Measurements from ENCODE around the gene TACR1. TPM values are rescaled to one million over a fixed set of nuclear protein-coding genes. Genes with fewer than 3 reads are reported as not detected.
A peak's percentile ranks its signal among the peaks of the same experiment; 100 is the strongest.
"Not testable (repeated sequence)": the region's sequence is repeated elsewhere in the genome, so short reads cannot be mapped to it uniquely, and the experiment has no call there.

TACR1 gene
- total RNA-seq, 1 donor from 2014 or later, result 8.2 TPM

DNA sequence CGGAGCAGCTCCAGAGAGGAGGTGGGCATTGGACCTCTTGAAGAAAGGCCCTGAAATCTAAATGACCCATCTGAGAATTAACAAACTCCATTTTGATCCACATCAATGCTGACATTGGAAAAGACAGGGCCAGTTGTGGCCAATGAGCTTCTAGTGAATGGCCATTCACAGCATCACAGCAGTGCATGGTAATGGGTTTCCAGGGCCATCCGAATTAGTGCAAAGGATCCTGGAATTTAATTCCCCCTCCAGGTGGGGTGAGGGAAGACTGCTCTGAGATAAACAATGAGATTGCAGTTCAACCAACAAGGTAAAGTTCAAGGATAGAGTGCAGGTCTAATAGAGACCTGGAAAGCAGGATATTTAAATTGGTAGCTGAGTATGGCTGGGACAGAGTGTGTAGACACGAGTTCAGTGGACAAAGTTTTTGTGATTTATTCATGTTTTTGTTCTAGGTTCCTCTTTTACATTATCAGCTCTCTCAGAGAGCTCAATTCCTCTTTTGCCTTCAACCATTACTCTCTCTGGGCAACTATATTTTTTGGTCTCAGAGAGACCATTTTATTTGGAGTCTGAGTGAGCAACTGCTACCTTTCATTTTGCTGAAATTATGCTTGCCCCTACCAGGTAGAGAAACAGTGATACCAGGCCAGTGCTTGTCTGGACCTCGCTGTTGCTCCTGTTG, 5.0 kb downstream of the TACR1 start:
- DNase-seq (ENCODE audit: low spot score), result no peak

DNA sequence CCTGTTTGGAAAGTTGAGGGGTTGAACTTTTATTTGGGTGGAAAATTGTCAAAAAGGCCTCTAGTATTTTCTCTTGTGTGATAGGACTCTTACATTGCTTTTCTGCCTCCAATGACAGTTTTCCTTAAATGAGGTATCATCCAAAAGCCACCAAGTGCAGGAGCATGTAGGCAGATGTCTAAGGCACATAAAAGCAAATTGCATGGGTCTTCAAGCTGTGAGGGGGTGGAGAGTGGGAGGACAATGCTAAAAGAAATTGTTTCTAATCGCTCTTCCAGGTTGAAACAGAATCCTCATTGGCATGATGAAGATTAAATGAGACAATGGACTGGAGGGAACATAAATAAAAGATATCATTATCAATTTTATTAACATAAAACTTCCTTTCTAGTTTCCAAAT, 6.8 kb downstream of the TACR1 start:
- no peak for DNase-seq (ENCODE audit: low spot score)

DNA sequence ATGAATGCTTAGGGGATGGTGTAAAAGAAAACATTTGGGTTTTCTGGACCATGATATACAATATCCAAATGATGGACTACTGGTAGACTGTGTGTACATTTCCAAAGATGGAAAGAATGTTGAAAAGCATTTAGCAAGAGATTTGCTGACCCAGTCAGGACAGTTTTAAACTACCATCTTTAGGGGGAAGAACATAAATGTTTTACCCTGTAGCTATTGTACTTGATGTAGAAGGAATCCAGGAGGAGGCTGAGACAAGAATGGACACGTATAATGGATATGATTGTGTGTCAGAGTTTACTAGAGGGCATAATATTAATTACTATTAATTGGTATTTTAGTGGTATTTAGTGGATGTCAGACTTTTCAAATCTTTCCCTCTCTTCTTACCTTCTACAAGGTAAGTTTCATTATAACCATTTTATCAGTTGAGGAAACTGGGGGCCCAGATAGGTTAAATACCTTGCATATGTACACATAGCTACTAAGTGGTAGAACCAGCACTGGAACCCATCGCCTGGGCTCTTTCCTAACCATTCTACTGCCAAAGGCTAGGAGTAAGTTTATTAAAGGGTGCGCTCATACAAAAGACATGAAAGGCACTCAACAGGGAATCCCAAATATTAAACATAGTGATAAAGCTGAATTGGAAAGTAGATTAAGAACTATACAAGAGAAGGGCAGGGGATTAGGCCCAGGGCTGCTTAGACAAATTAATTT, 8.9 kb downstream of the TACR1 start:
- DNase-seq (ENCODE audit: low spot score), result no peak

DNA sequence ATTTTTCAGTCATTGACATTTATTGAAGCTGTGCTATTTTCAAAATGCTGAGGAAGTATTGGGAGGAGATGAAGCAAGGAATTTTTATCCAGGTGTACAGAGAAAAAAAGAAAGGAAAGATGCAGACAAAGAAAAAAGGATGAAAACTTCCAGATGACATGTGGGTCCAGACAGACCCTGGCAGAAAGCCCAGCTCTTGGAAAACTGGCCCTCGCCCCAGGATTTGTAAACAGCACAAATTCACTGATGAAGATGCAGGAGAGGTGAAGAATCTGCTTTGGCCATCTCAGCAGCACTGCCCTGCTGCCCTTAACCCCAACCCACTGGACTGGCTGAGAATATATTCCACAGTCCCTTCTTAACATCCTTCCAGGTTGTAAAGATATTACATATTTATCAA, 12.5 kb downstream of the TACR1 start:
- DNase-seq (ENCODE audit: low spot score), result peak; percentile 42

DNA sequence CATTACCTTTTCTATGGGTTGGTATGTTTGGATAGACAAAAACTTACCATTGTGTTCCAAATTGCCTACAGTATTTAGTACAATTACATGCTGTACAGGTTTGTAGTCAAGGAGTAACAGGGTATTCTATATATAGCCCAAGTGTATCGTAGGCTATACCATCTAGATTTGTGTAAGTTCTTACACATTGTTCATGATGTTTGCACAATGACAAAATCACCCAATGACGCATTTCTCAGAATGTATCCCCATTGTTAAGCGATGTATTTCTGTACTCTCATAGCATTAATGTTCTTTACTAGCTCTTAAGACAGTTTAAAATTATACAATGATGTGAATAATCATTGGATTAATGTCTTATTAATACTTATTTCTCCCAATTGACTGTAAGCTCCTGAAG, 16.7 kb downstream of the TACR1 start:
- DNase-seq (ENCODE audit: low spot score), result no peak

DNA sequence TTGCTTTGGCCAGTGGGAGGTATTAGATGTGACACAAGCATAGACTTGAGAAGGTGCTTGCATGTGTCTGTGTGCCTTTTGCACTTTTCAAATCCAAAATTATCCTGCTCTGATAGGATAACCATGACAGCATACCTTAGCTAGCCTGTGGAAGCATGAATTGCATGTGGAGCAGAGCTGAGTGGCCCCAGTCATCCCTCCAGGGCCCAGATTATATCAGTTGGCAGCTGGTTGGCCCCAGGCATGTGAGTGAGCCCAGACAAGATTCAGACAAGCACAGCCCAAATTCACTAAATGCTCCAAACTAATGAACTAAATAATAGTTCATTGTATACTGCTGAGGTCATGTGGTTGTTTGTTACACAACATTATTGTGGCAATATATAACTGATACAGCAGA, 18.8 kb downstream of the TACR1 start:
- no peak for DNase-seq (ENCODE audit: low spot score)

DNA sequence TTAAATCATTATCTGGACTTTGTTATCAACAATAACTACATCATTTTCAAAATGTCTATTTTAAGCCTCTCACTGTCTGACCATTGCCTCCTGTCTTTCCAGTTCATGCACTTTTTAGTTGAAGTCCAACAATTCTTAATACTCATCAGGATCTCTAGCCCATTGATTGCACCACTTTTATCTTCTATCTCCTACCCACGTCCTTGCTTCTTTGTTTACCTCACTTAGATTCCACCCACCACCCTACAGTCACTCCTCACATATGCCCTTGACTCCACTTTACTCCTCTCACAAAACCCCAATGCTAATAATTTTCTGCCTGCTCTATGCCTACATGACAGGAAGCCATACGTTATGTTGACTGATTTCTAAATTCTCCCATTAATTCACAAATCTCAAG, 21.9 kb downstream of the TACR1 start:
- DNase-seq (ENCODE audit: low spot score), result no peak

DNA sequence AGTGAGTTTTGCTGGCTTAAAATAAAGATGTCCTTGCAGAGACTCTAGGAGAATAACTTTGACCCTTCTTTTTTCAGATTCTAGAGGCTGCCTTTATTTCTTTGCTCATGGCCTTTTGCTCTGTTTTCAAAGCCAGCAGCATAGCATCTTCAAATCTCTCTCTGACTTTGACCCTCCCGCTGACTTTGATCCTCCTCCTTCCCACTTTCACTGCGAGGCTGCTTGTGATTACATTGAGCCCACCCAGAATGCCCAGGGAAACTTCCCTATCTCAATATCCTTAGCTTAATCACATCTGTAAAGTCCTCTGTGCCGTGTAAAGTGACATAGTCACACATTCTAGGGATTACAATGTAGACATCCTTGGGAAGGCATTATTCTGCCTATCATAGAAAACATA, 23.9 kb downstream of the TACR1 start:
- DNase-seq (ENCODE audit: low spot score), result peak; percentile 35

DNA sequence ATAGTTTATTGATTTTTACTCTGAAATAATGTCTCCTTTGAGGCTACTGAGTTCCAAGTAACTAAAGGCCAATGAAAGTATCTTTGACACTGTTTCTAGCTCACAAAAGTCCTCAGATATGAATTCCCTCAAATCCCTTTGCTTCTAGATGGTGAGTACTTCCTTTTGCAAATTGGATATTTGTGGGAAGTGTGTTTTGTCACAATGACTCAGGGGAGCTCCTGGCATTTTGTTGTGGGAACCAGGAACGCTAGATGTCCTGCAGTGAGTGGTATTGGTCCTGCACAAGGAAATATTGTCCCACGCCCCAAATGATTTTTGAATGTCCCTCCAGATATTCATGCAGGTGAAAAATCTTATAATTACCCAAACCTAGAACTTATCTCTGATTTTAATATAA, 24.3 kb downstream of the TACR1 start:
- DNase-seq (ENCODE audit: low spot score), result no peak

DNA sequence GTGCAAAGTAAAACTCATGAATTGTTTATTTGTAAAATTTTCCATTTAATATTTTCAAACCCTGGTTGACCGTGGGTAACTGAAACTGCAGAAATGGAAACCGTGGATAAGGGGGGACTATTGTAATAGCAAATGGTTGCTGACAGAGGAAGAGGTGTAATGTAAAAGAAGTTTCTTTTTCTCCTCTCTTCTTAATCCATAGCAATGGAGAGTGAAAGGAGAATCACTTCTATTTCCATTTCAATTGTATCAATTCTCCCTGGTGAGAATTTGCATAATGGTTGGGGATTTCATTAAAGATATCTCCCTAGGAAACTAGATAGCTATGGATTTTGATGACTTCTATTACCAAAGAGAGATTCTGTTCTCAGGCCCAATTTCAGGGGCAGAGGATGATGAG, 24.8 kb downstream of the TACR1 start:
- DNase-seq (ENCODE audit: low spot score), result no peak

DNA sequence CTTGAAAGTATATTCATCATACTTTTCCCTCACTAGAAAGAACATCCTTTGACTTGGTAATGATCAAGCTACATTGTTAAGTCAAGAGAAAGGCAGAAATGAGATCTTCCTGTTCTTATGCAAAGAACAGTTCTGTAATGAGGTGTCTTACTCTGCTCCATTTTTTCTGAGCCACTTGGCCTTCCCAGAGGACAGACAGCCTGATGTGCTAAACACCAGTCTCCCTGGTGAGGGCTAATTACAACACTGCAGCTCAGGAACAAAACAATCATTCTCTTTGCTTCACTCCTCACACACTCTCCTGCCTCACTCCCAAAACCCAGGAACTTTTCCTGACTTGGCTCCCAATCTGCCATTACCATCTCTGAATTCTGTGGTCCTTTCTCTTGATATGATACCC, 25.6 kb downstream of the TACR1 start:
- DNase-seq (ENCODE audit: low spot score), result no peak

DNA sequence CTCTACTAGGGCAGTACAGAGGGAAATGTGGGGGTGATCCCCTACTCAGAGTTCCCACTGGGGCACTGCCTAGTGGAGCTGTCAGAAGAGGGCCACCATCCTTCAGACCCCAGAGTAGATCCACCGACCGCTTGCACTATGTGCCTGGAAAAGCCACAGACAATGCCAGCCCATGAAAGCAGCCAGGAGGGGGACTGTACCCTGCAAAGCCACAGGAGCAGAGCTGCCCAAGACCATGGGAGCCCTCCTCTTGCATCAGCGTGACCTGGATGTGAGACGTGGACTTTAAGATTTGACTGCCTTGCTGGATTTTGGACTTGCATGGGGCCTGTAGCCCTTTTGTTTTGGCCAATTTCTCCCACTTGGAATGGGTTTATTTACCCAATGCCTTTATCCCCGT, 27.9 kb downstream of the TACR1 start:
- DNase-seq (ENCODE audit: low spot score), result not testable (repeated sequence)

DNA sequence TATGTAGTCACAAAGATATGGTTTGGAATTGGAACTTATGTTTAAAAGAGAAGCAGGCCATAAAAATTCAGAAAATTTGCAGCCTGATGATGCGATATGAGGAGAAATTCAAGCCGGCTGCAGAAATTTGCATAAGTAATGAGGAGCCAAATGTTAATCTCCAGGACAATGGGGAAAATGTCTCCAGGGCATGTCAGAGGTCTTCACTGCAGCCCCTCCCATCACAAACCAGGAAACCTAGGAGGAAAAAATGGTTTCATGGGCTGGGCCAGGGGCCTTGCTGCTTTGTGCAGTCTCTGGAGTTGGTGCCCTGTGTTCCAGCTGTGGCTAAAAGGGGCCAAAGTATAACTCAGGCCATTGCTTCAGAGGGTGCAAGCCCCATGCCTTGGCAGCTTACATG, 28.4 kb downstream of the TACR1 start:
- DNase-seq (ENCODE audit: low spot score), result no peak

DNA sequence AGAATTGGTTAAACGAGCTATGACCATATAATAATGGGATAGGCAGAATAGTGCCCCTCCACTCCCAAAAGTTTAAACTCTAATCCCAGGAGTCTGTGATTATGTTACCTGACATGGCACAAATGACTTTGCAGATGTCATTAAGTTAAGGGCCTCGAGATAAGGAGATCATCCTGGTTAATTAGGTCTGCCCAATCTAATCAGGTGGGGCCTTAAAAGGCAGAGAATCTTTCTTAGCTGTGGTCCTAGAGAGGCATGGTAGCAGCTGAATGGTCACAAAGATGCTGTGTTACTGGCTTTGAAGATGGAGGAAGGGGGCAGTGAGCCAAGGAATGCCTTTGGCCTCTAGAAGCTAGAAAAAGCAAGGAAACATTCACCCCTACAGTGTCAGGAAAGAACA, 31.1 kb downstream of the TACR1 start:
- DNase-seq (ENCODE audit: low spot score), result no peak

DNA sequence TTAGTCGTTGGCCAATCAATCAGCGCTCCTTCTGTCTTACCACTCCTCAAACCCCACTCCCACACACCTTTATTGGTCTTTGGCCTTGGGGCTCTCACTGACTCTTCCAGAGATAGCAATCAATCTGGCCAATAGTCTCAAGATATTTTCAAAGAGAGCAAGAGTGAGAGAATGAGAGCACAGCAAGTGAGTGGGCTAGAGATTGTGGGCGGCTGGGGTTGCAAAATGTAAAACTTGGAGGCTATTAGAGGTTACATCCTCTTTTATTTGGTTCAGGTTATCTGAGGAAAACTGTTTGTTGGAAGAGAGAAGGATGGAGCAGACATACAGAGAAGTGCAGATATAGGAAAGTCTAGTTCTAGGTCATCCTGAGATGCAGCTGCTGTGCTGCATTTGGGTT, 32.8 kb downstream of the TACR1 start:
- no peak for DNase-seq (ENCODE audit: low spot score)

DNA sequence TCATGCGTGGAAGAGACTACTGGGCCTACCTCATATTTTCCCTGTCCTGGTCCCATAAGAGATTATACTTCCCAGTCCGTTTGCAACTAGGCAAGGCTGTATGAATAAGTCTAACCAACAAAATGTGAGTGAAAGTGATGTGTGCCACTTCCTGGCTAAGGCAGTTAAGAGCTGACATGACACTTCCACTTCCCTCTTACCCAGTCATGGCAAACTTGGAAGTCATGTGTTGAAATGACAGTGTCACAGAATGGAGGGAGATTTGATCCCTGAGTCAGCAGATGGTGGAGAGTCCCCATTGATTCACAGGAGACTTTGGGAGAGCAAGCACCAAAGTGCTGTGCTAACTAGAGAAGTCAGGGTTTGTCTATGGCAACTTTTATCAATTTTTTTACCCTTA, 36.4 kb downstream of the TACR1 start:
- no peak for DNase-seq (ENCODE audit: low spot score)

DNA sequence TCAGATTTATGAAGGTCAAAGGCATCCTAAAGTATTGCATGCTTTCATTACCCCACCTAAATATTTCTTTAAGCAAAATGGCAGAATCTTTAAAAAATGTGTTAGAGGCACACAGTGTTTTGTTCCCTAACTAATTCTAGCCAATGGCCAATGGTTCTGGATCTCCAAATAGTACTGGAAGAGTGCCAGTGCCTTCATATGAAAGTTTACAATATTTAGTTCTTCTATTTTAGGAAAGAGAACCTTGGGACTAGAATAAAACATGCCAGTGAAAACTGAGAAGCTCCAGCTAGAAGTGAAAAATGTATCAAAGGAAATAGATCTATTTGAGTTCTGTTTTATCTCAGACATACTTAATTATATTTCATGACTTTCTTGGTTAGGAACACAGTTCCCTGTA, 37.1 kb downstream of the TACR1 start:
- DNase-seq (ENCODE audit: low spot score), result no peak

DNA sequence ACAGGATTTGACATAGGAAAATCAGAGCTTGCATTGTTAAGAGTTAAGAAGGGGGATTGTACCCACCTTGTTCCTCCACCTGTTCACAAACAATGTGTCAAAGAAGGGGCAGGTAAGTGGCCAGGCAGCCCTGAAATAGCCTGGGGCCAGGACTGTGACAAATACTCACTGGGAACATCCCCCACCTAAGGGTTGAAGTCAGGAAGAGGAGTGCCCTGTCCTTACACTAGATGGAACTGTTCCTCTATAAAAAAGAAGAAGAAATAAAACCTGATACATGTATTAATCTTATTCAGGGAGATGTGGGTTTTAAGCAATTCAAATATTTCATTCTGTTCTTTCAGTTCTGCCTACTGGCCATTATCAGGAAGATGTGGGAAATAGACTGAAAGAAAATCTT, 41.9 kb downstream of the TACR1 start:
- DNase-seq (ENCODE audit: low spot score), result no peak

DNA sequence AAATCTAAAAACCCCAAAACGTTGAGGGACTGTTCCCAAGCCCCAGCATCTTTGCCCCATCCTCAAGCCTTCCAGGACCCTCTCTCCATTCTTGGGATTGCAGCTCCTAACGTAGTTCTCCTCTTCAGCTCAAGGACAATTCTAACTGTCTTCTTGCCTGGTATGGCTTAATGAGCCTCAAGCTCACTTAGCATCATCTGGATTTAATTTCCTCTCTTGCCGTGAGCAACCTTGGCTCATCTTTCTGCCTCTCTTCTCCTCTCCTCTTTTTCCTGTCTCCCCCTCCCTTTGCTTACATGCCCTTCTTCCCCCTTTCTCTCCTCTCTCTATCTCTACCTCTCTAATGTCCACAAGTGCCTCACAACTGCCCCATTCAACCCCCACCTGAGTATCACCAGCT, 44.2 kb downstream of the TACR1 start:
- DNase-seq (ENCODE audit: low spot score), result no peak

DNA sequence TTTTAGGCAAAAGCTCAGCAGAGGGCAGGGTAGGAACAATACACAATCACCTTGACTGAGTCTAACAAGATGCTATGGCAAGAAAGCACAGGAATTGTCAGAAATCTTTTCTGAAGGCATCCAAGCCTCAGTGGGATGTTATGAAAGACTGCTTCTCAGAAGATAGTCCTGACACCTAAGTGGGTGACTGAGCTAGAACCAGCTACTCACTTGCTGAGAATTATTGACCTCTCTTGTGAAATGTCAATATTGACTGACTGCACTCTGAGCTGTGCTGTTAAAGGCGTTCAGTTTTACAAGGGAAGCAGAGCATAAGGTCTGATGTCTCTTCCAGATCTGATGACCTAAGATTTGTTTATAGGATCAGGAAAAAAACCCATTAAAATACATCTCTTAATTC, 46.1 kb downstream of the TACR1 start:
- no peak for DNase-seq (ENCODE audit: low spot score)

DNA sequence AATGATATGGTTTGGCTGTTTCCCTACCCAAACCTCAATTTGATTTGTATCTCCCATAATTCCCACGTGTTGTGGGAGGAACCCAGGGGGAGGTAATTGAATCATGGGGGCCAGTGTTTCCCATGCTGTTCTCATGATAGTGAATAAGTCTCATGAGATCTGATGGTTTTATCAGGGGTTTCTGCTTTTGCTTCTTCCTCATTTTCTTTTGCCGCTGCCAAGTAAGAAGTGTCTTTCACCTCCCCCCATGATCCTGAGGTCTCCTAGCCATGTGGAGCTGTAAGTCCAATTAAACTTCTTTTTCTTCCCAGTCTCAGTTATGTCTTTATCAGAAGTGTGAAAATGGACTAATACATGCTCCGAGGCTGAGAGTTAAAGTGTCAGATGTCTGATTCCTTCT, 47.1 kb downstream of the TACR1 start:
- DNase-seq (ENCODE audit: low spot score), result not testable (repeated sequence)

DNA sequence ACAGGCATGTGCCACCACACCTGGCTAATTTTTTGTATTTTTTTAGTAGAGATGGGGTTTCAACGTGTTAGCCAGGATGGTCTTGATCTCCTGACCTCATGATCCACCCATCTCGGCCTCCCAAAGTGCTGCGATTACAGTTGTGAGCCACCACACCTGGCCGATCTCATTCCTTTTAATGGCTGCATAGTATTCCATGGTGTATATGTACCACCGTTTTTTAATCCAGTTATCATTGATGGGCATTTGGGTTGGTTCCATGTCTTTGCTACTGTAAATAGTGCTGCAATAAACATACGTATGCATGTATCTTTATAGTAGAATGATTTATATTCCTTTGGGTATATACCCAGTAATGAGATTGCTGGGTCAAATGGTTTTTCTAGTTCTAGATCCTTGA, 51.4 kb downstream of the TACR1 start:
- DNase-seq (ENCODE audit: low spot score), result not testable (repeated sequence)

DNA sequence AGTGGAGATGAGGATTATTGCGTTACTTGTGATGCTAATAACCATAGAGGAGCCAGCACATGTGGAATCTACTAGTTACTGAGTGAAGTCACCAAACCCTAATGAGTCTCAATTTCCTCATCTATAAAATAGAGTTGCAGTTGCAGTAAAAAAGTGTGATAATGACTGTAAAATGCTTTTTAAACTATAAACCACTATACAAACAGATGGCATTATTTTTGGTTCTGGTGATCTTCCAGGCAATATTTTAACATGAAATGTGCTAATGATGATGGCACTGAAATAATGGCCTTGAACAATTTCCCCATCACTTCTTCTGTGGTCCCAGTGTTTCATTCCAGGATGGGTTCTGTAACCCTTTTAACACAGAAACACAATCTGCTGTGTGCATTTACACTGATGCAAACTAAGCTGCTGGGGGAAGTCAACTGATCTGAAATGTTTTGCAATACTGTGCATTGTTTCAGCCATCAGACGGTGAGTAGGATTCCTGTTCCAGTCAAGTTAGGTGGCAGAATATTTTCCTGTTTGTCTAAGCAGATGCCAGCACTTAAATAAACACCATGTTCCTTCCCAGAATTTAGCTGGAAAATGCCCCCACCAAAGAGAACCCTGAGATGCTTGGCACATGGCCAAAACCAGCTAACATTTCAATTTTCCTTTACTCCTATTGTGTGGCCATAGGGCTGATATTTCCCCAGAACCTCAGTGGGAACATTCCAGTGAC, 52.6 kb downstream of the TACR1 start:
- no peak for DNase-seq (ENCODE audit: low spot score)
